Esophagus muscularis mucosa (tissue), 4 donors: ENCODE results near the gene SOCS3. TPM values are rescaled to one million over a fixed set of nuclear protein-coding genes. Genes with fewer than 3 reads are reported as not detected.

Source experiments
- DNase-seq: peaks from one replicate; pipeline ENCODE4 v3.0.0-alpha.2; 2017; ENCODE audit errors: extremely low spot score
- H3K27ac ChIP-seq, 4 donors: fragments of 200-600 bp; sonication (generic); replicated peaks in 1 of 4; 1 replicate in 3 of 4; 2 replicates in 1 of 4; pipeline ENCODE4 v1.5.1; 2016 to 2019; ENCODE audit warnings: mild to moderate bottlenecking in 1 of 4
- H3K27me3 ChIP-seq, 4 donors: fragments of 200-600 bp; sonication (generic); one replicate each; pipeline versions ENCODE4 v1.5.1 to v1.6.0; 2016 to 2019
- H3K36me3 ChIP-seq, 4 donors: fragments of 200-600 bp; sonication (generic); one replicate each; pipeline ENCODE4 v1.5.1; 2016 to 2019
- H3K4me1 ChIP-seq, 4 donors: fragments of 200-600 bp; sonication (generic); one replicate each; pipeline ENCODE4 v1.5.1; 2016 to 2019
- H3K4me3 ChIP-seq, 4 donors: fragments of 200-600 bp; sonication (generic); 1 replicate in 2 of 4; 2 replicates in 2 of 4; pipeline ENCODE4 v1.5.1; 2016 to 2019; ENCODE audit warnings: mild to moderate bottlenecking in 4 of 4, moderate library complexity in 1 of 4
- H3K9me3 ChIP-seq, 4 donors: fragments of 200-600 bp; sonication (generic); 1 replicate in 3 of 4; 2 replicates in 1 of 4; pipeline ENCODE4 v1.5.1; 2016 to 2019
- EP300 ChIP-seq: sonication (generic); formaldehyde crosslinking; IDR thresholded peaks from one replicate; pipeline ENCODE4 v1.6.1; 2017; ENCODE audit warnings: antibody characterized with exemption
- POLR2A ChIP-seq: fragments of 450-650 bp; IDR thresholded peaks from one replicate; pipeline ENCODE4 v1.6.1; 2017; ENCODE audit warnings: antibody characterized with exemption, moderate library complexity, mild to moderate bottlenecking, low read depth
- POLR2AphosphoS5 ChIP-seq, 2 donors: sonication (generic); formaldehyde crosslinking; IDR thresholded peaks; one replicate each; pipeline ENCODE4 v1.6.1; 2017; ENCODE audit warnings: antibody characterized with exemption in 2 of 2
- WGBS: methylation state at CpG from one replicate; pipeline ENCODE4 v1.1.5; 2018; 5-methylcytosine and 5-hydroxymethylcytosine counted together
- intact Hi-C: fragments of 100-400 bp; cut with DNase I; formaldehyde crosslinking; loops from one replicate; pipeline ENCODE4 v1.15.1; 2023
- total RNA-seq, 4 donors: library from RNA; depleted of rRNA; stranded (reverse); fragments of >200 nt; gene quantifications; one replicate each; pipeline versions ENCODE4 v1.1.0 to v1.2.1, GENCODE V29; 2016
- TF ChIP-seq, protein P1 (sequence below), 3 experiments: fragments of 200-600 bp in 2 of 3; fragments of 450-650 bp in 1 of 3; sonication (generic) in 2 of 3; IDR thresholded peaks; one replicate each; pipeline ENCODE4 v1.5.1; 2017 to 2019; ENCODE audit warnings: antibody characterized with exemption in 3 of 3, mild to moderate bottlenecking in 2 of 3, moderate library complexity in 1 of 3

SOCS3 gene
- total RNA-seq, 4 donors from 2014 or later, result 12.5 to 1,139 (median 39.3) TPM

DNA sequence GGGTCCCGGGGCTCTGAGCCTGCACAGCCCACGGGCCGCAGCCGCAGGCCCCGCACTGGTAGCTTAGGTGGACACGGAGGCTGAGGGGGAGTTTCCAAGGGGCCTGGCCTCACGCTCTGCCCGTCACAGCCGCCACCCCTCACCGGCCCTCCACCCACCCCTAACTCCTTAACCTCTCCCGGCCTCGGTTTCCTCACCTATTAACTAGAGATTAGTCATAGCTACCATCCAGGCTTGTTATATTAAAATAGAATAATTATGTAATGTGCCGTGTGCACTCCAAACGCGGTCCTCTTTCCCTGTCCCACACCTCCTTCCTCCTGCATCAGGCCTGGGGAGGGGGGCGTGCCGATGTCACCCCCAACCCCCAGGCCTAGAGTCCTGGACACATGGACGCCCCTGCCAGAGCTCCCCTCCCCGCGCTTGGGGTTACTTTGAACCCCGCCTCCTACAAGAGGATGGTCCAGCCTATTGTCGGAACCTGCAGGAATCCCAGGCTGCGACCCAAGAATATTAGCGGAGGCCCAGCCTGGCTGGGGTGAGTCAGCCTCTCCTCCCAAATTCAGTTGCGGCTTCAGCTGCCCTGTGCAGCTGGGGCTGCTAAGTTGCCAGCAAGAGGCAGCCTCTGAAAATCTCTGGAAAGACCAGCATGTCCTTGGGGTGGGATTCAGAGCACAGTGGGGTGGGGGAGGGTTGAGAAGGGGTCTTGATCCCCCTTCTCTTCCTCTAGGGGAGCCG is 17.3 kb downstream of the SOCS3 start:
- peak overlapping the region; percentile 43 to 62 (median 54) for H3K4me3 ChIP-seq
- no peak for DNase-seq
- intact Hi-C loops, result no loop called here
- TF ChIP-seq EP300 (no peak), POLR2AphosphoS5 (IDR thresholded peaks at IDR 0.05) (peak; percentile 25 to 52)
- H3K27me3 ChIP-seq, result no peaks in the 10 kb centered on the region
- peaks cover 49 to 71% (median 63%) of the 10 kb centered on the region in 4 donors for H3K4me1 ChIP-seq
- no peaks in the 10 kb centered on the region for H3K36me3 ChIP-seq
- peak overlapping the region; percentile 89 to 100 (median 96) for H3K27ac ChIP-seq
- H3K9me3 ChIP-seq, result no peaks in the 10 kb centered on the region
- 12% methylated on average over 23 of the region's 26 CpGs for WGBS

DNA sequence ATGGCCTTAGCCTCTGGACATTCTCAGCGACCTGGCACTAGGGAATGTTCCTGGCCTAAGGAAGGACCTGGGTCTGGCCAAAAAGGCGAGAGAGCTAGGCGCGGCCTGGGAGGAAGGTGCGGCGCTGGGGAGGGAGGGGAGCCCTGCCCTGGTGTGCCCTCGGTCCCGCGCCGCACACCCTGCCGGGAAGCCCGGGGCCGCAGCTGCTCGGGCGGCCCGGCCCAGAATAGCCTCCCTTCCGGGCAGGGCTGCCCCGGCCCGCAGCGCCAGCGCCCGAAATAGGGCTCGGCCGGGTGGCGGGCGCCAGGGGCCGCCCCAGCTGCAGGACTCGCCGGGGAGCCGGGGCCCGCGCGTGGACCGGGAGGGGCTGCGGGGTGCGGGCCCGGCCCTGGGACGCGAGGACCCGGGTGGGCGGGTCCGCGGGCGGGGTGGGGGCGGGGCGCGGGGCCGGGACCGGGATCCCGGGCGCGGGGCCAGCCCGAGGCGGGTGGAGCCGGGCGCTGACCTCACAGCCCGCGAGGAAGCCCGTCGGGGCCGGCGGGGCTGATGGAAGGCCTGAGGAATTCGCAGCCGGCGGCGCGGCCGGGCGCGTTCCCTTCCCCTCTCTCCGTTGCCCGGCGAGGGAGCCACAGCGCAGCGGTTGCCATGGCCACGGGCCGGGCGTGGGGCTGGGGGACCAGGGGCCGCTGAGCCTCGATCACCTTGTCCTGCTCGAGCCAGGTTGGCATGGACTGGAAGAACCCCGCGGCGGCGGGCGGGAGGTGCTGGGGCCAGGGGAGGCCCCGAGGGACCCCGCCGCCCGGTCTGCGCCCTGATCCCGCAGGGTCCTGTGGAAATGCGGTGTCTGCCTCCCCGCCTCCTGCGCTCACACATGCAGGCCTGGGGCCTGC is 18.1 kb downstream of the SOCS3 start:
- intact Hi-C loops, result no loop called here
- Histone ChIP-seq H3K9me3 (no peaks in the 10 kb centered on the region), H3K27ac (peak overlapping the region; percentile 89 to 100 (median 96)), H3K4me3 (peak overlapping the region; percentile 43 to 62 (median 54)), H3K36me3 (no peaks in the 10 kb centered on the region), H3K27me3 (no peaks in the 10 kb centered on the region), H3K4me1 (peaks cover 49 to 65% (median 59%) of the 10 kb centered on the region in 4 donors)
- TF ChIP-seq, protein P1, sequence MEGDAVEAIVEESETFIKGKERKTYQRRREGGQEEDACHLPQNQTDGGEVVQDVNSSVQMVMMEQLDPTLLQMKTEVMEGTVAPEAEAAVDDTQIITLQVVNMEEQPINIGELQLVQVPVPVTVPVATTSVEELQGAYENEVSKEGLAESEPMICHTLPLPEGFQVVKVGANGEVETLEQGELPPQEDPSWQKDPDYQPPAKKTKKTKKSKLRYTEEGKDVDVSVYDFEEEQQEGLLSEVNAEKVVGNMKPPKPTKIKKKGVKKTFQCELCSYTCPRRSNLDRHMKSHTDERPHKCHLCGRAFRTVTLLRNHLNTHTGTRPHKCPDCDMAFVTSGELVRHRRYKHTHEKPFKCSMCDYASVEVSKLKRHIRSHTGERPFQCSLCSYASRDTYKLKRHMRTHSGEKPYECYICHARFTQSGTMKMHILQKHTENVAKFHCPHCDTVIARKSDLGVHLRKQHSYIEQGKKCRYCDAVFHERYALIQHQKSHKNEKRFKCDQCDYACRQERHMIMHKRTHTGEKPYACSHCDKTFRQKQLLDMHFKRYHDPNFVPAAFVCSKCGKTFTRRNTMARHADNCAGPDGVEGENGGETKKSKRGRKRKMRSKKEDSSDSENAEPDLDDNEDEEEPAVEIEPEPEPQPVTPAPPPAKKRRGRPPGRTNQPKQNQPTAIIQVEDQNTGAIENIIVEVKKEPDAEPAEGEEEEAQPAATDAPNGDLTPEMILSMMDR (IDR thresholded peaks at IDR 0.05), result peak in 2 of 3 experiments; percentile 4 to 29
- TF ChIP-seq EP300 (peak; percentile 87), POLR2A (peak; percentile 52), POLR2AphosphoS5 (IDR thresholded peaks at IDR 0.05) (peak; percentile 64 to 76)
- WGBS, result 7% methylated on average over 21 of the region's 95 CpGs
- no peak for DNase-seq

DNA sequence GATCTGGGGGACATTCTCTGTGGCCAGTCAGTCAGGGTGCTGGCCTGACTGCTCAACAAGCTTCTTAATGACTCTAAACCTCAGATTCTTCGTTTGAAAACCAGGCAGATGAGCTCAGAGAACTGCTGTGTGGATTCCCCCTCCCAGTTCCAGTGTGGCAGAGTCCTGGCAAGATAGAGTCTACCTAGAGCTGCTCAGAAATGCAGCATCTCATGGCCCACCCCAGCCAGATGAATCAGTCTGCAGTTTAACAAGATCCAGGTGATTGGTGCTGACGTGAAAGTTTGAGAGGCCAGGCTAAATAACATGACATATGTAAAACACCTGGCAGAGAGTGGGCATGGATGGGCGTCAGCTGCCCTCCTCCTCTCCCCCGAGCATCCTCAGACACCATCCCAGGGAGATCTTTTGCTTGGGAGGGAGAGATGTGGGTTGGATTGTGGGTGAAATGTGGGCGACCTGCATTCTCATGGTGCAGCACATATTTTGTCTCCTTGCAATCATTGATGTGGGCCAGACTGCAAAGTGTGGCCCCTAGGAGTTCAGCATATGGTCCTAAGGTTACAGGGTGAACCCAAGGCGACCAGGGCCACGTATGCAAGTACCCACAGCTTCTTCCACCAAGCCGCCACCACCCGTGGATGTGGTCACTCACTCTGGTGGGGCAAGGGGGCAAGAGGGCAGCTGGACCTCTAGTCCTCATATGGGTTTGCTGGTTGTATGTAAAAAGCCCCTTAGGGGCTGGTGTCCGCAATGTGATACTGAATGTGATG is 19.5 kb downstream of the SOCS3 start:
- intact Hi-C loops, result no loop called here
- Histone ChIP-seq H3K36me3 (no peaks in the 10 kb centered on the region), H3K4me1 (peaks cover 43 to 52% (median 46%) of the 10 kb centered on the region in 4 donors), H3K27ac (peak overlapping the region; percentile 89 to 100 (median 96)), H3K4me3 (no peak overlapping the region), H3K27me3 (no peaks in the 10 kb centered on the region), H3K9me3 (no peaks in the 10 kb centered on the region)
- DNase-seq, result no peak
- no peak for TF ChIP-seq POLR2A
- TF ChIP-seq POLR2AphosphoS5 (IDR thresholded peaks at IDR 0.05), result no peak
- TF ChIP-seq, protein P1 (IDR thresholded peaks at IDR 0.05), result no peak
- no peak for TF ChIP-seq EP300
- WGBS, result 83% methylated on average over 4 of the region's 10 CpGs

DNA sequence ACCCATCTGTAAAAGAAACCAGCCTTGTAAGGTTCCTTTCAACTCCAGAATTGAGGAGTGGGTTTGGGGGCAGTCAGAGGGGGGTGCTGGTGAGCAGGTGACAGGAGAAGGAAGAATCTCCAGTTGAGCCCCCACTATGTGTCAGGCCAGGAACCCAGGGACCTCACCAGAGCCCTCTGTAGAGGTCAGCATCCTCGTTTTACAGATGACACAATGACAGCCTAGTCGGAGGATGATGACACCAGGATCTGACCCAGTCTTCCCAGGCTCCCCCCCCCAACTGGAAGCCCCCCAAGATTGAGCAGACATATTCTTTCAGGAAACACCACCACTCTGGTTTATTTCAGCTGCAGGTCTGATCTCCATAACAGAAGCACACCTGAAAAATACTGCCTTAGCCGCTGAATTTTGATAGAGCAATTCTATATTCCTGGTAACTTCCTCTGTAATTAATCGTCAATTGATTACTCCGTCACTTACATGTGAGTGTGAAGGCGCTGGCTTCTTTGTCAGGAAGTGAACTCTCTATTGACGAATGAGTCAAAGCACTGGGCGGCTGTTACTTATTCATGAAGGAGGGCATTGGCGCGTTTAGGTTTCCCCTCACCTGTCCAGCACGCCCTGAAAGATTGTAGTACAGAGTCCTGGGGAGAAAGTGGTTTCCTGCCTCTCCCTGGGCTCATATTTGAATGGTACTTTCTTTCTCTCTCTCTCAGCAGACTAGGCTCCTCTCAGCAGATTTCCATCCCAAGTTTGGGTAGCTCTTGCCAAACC is 21.2 kb downstream of the SOCS3 start:
- no peak for DNase-seq
- 72% methylated on average over 11 of the region's 11 CpGs for WGBS
- H3K36me3 ChIP-seq, result no peaks in the 10 kb centered on the region
- intact Hi-C loops, result no loop called here
- H3K4me1 ChIP-seq, result peaks cover 26 to 35% (median 29%) of the 10 kb centered on the region in 4 donors
- H3K27me3 ChIP-seq, result no peaks in the 10 kb centered on the region
- peak overlapping the region in 1 of 4 donors; percentile 99 for H3K27ac ChIP-seq
- TF ChIP-seq POLR2A (no peak), EP300 (no peak), POLR2AphosphoS5 (IDR thresholded peaks at IDR 0.05) (no peak)
- TF ChIP-seq, protein P1 (IDR thresholded peaks at IDR 0.05), result no peak
- H3K9me3 ChIP-seq, result no peaks in the 10 kb centered on the region
- H3K4me3 ChIP-seq, result no peak overlapping the region
